NCI-H128 (cell line): ENCODE results near the gene GTSE1.
A peak's percentile ranks its signal among the peaks of the same experiment; 100 is the strongest.
"Not testable (repeated sequence)": the region's sequence is repeated elsewhere in the genome, so short reads cannot be mapped to it uniquely, and the experiment has no call there.

Experiments used
- DNase-seq: peaks from one replicate; lab custom pipeline; 2025; ENCODE audit not compliant: unreplicated experiment; lab: John Stamatoyannopoulos, UW

GTSE1 gene, protein sequence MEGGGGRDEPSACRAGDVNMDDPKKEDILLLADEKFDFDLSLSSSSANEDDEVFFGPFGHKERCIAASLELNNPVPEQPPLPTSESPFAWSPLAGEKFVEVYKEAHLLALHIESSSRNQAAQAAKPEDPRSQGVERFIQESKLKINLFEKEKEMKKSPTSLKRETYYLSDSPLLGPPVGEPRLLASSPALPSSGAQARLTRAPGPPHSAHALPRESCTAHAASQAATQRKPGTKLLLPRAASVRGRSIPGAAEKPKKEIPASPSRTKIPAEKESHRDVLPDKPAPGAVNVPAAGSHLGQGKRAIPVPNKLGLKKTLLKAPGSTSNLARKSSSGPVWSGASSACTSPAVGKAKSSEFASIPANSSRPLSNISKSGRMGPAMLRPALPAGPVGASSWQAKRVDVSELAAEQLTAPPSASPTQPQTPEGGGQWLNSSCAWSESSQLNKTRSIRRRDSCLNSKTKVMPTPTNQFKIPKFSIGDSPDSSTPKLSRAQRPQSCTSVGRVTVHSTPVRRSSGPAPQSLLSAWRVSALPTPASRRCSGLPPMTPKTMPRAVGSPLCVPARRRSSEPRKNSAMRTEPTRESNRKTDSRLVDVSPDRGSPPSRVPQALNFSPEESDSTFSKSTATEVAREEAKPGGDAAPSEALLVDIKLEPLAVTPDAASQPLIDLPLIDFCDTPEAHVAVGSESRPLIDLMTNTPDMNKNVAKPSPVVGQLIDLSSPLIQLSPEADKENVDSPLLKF

DNA sequence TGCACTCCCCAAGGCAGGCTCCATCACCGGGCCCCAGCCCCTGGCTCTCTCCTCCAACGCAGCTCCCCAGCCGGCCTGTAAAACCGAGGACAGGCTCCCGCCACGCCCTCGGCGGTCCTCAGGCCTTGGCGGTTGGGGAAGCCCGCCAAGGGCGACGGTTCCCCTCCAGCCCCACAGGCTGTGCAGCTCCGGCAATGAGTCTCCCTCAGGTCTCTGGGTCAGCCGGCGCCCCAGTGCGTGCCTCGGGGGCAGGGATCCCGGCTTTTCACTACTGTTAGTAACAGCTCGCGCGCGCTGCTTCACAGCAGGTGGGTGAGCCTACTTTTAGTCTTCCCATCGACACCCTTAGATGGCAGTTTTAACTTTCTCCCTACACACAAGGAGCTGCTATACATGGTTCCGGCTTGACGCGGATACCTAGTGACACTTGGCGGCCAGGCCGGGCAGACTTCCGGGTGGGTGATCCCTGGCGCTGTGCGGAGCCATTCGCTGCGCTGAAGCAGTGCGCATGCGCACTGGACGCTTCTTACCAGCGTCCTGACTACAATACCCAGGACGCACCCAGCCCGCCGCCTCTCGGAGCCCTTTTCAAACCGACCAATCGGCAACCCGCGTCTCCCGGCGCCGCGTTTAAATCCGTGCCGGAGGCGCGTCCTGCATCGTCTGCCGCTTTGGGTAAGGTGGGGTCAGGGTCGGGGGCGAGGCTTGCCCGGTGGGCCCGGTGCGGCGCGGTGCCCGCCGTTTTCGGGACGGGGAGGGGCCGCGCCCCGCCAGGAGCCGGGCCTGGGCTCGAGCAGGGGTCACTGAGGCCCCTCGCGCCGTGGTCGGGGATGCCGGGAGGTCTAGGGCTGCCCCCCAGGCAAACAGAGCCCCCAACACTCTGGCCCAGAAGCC is at the start of gene GTSE1:
GTSE1 (plus strand) TSS at position 614 of the 894 bp plus-strand sequence. CDS start 531 bp downstream, outside the sequence.
- peak; percentile 88 for DNase-seq

- no peak for DNase-seq
These were observed 49.2 kb upstream of the GTSE1 start for GRCh38 chr22:46247443-46247975.

DNA sequence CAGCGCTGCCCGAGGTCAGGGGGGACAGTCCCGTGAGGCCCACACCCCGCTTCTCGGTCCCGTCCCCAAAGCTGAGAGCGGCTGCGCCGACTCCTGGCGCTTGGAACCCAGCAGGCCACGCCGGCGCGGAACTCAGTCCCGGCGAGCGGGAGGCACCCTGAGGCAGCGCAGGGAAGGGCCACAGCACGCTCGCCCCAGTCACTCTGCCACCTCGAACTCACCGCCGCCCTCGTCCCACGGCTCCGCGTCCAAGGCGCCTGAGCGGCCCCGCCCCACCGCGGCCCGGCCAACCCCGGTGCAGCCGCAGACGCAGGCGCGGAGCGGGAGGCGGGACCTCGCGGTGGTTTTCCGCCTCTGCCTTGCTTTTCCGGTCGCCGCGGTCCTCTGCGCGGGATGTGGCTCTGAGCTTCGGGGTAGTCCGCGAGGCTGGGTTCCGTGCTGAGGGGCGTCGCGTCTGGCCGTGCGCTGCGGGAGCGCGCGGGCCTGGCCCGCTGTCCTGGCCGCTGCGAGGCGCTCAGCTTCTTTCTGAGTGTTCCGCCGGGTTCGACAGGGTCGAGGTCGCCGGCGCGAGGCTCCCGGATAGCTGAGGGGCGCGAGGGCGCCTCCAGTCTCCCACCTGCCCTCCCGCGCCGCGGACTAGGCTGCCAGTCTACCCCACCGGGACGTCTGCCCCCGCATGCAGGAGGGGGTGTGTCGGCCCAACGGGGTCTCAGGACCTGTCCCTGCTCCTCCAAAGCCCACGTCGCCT is 46.5 kb upstream of the GTSE1 start, which contains the start of gene CDPF1:
CDPF1 (minus strand) TSS at position 259 of the 748 bp plus-strand sequence. CDS start 2,009 bp downstream, outside the sequence.
- peak; percentile 24 for DNase-seq

- no peak for DNase-seq
These were observed 45.9 kb upstream of the GTSE1 start for GRCh38 chr22:46250783-46251125.

DNA sequence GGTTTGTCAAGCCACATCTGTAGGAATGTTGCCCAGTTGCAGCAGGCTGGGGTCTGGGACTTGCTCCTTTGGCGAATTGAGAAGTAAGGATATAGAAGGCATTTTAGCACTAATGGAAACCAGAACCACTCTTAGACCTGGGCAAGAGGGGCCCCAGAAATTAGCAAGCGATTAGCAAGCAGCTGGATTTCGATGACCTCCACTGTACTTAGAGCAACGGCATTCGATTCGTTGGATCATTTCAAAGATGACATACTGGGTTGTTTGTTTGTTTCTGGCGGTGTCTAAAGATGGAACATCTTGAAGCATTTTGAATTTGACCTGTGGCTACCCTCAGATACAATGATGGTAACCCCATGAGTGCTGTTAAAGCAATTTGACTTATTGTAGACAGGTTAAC is 45.4 kb upstream of the GTSE1 start:
- DNase-seq, result no peak

DNA sequence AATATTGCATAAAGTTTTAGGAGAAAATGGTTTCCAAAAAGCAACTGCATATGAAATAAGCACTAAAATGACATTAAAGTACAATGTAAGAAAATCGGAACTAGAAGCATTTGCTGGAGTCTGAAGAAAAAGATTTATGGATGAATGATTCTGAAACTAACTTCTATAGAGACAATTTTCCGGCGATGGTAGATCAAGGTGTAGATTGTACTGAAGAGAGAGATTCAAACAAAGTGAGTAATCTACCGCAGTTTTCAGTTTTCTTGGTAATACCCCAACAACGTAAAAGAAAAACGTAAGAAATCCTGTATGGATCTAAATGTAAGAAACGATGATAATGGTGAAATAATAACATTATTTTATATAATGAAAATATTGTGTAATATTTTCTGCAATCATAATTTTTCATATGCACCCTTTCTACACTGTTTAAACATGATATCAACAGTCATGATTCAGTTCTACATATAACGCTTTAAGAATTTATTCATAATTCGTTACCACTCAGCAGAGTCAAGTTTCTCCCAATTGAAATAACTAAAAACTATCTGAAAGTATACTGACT is 44.8 kb upstream of the GTSE1 start:
- no peak for DNase-seq

DNA sequence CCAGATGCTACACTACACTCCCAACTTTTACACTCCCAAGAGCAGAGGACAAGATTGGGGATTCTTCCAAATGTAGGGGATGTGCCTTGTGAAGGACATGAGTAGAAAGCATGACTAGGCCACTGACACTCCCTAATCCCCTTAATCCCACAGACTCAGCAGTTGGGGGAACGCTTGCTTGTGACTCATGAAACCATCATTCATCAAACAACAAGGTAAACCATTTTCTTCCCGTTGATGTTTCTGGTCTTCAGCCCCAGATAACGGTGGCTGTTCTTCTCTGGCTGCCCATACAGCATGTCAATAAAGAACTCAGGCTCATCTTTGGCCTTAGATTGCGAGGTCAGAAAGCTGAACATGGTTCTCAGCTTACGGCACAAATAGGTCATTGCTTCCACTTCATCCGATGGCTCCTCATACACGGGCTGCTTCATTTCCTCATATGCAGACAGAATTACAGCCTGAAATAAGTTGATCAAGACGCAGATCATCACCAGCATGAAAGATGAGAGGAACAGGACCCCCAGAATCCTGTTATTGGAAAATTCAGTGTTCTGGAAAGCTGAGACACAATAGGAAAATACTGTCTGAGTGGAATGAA is 40.2 kb upstream of the GTSE1 start:
- DNase-seq, result no peak

DNA sequence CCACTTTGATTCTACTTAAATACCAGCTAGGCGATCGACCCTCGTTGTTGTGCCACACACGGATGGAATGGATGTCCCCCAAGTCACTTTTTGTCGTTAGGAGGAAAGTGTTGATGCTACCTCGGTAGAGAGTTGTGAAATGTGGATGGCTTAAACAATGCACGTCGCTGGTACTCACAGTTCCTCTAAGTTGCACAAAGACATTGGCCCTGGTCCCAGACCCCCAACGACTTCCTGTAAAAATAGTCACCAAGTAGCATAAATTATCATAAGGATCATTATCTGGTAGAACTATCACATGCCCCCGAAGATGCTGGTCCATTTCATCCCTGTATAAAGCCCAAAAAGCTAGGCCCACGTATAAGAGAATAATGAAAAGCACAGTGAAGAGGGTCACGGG is 37.3 kb upstream of the GTSE1 start:
- no peak for DNase-seq

GRCh38 chr22:46260038-46260437 is 36.6 kb upstream of the GTSE1 start:
- no peak for DNase-seq

- no peak for DNase-seq
These were observed 34.0 kb upstream of the GTSE1 start for GRCh38 chr22:46262449-46263215.

DNA sequence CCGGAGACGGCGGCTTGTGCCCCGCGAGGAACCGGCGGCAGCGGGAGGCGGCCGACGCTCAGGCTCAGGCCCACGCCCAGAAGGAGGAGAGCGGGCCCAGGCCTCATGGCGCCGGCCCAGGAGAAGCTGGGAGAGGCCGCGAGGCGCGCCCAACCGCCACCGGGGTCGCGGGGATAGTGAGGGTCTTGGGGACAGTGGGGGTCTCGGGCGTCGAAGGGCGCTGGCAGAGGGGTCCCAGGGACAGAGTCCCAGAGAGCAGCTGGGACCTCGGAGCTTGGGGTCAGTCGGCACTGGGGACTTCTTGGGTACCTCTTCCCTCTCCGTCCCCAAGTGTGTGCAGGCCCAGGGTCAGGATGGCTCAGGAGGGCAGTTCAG is 33.5 kb upstream of the GTSE1 start, which contains the start of gene PKDREJ:
PKDREJ (minus strand) TSS at position 128 of the 375 bp plus-strand sequence; CDS start at position 107, 21 bp downstream.
- DNase-seq, result no peak

DNA sequence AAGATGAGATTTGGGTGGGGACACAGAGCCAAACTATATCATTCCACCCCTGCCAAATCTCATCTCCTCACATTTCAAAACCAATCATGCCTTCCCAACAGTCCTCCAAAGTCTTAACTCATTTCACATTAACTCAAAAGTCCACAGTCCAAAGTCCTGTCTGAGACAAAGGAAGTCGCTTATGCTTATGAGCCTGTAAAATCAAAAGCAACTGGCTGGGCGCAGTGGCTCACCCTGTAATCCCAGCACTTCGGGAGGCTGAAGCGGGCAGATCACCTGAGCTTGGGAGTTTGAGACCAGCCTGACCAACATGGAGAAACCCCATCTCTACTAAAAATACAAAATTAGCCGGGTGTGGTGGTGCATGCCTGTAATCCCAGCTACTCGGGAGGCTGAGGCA is 32.1 kb upstream of the GTSE1 start:
- not testable (repeated sequence) for DNase-seq

GRCh38 chr22:46265627-46266026 is 31.0 kb upstream of the GTSE1 start:
- DNase-seq, result not testable (repeated sequence)

GRCh38 chr22:46267431-46268279 is 29.0 kb upstream of the GTSE1 start, which contains the start of gene TTC38:
TTC38 (plus strand) TSS chr22:46268008; CDS start chr22:46268040, 32 bp downstream.
- no peak for DNase-seq

DNA sequence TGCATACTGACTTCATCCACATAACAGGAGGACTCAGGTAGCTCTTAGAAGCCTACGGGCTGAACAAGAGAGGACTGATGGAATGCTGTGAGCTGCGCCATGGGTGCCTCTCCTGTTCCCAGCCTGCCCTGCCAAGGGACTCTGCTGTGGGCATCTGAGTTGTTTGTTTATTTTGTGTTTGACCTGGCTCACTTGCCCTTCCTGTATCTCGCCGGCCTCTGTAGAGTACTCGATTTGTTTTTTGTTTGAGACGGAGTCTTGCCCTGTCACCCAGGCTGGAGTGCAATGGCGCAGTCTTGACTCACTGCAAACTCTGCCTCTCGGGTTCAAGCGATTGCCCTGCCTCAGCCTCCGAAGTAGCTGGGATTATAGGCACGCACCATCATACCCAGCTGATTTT is 27.1 kb upstream of the GTSE1 start:
- no peak for DNase-seq

- DNase-seq, result no peak
These were observed 24.5 kb upstream of the GTSE1 start for GRCh38 chr22:46272196-46272595.

GRCh38 chr22:46272762-46273431 is 23.8 kb upstream of the GTSE1 start:
- DNase-seq, result no peak
